ENCODE measurements around the gene MRPS12. TPM values are rescaled to one million over a fixed set of nuclear protein-coding genes. Genes with fewer than 3 reads are reported as not detected.
A peak's percentile ranks its signal among the peaks of the same experiment; 100 is the strongest.

Gene MRPS12
- total and polyA plus RNA-seq, 2 of the 4 experiments (the other 2 are of a cell fraction) = 26.7 to 75.4 TPM

DNA sequence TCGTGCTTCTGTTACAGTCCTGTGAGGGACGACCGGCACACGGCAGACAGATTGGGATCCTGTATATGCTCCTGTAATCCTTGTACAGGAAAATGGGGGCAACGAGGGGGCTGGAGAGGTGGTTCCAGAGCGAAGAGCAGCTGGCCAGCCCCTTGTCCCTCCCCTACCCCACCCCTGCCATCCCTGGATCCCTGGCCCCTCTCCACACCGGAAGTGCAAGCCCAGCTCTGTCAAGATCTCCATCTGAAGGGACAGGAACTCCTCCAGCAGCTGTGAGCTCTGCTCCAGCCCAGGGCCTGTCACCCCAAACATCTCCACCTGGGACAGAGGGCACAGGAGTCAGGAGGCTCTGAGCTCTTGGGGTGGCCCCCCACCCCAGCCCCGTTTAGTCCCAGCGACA is 13.2 kb upstream of the MRPS12 start:
- Histone ChIP-seq H2AFZ (replicated peaks; ENCODE audit: low read length, poor library complexity) (peak overlapping the region; percentile 5), H3K9ac (ENCODE audit: low read depth, low read length) (no peak overlapping the region), H3K4ac (ENCODE audit: low read depth, low read length) (no peak overlapping the region), H3K18ac (ENCODE audit: low read depth, low read length) (no peak overlapping the region), H2BK20ac (ENCODE audit: low read depth, low read length) (no peak overlapping the region), H2AK5ac (ENCODE audit: low read depth, low read length) (no peak overlapping the region), H2AK9ac (replicated peaks; ENCODE audit: low read depth, low read length, poor library complexity) (peak overlapping the region; percentile 42), H4K91ac (ENCODE audit: insufficient read depth, low read depth, low read length) (no peak overlapping the region), H3K9me3 (ENCODE audit: control insufficient read depth, insufficient read depth, low read length) (no peaks in the 10 kb centered on the region), H3K79me1 (ENCODE audit: low read depth in 1 of 2, low read length in 2 of 2) (no peaks in the 10 kb centered on the region), H3K36me3 (ENCODE audit: control insufficient read depth, insufficient read depth, low read length) (peaks cover 6% of the 10 kb centered on the region), H3K14ac (replicated peaks; ENCODE audit: low read depth, low read length) (no peak overlapping the region), H3K9me1 (ENCODE audit: insufficient read depth, low read length) (no peaks in the 10 kb centered on the region), H3K27me3 (ENCODE audit: control insufficient read depth, insufficient read depth, low read length) (no peaks in the 10 kb centered on the region; the same call in 1 of the 2 replicates), H3K27ac (ENCODE audit: insufficient read depth, low read length) (no peak overlapping the region), H4K20me1 (ENCODE audit: insufficient read depth, low read length) (no peaks in the 10 kb centered on the region; the same call in 1 of the 2 replicates), H2BK120ac (ENCODE audit: low read depth, low read length) (no peak overlapping the region), H4K8ac (ENCODE audit: low read depth in 2 of 2, low read length in 2 of 2) (no peak overlapping the region), H3K4me3 (ENCODE audit: insufficient read depth, low read depth, low read length) (no peak overlapping the region), H3K23ac (ENCODE audit: low read depth, low read length) (no peak overlapping the region), H2BK5ac (ENCODE audit: low read depth, low read length, poor library complexity, severe bottlenecking) (no peak overlapping the region), H2BK15ac (ENCODE audit: low read depth, low read length) (no peak overlapping the region), H3K56ac (ENCODE audit: extremely low read depth, insufficient read depth, low read length) (no peak overlapping the region), H3K4me1 (ENCODE audit: control insufficient read depth, insufficient read depth, low read length) (no peaks in the 10 kb centered on the region), H3K4me2 (ENCODE audit: low read depth, low read length) (no peak overlapping the region), H4K5ac (ENCODE audit: low read depth, low read length) (no peak overlapping the region)
- ChIA-PET POLR2A (ENCODE audit: unreplicated experiment) (no interaction called here), CTCF (no interaction called here)
- no CpG with 5 or more reads among the region's 9 CpGs for WGBS, 2 experiments (ENCODE audit: extremely low coverage in 2 of 2, insufficient read length in 1 of 2)
- BruUV-seq (replicated peaks) = no TSS peak
- intact Hi-C loops (cut with micrococcal nuclease) (no loop called here), dilution Hi-C loops (cut with HindIII; ENCODE audit: low sequenced_read_pairs, unreplicated experiment) (no loop called here), in situ Hi-C loops (cut with MboI; ENCODE audit: low sequenced_read_pairs) (loop anchor here (25.0 kb wide), 1 partner anchor 180 kb away; the partner anchor contains the start of gene CAPN12)
- TF ChIP-seq BHLHE40 (IDR thresholded peaks at IDR 0.05; ENCODE audit: low read depth, low read length) = no peak
- TF ChIP-seq MXI1 (IDR thresholded peaks at IDR 0.05; ENCODE audit: borderline replicate concordance, low read depth, low read length) = no peak
- TF ChIP-seq FOS (IDR thresholded peaks at IDR 0.05; ENCODE audit: low read depth, low read length) = no peak
- no peak for TF ChIP-seq POLR2A (IDR thresholded peaks at IDR 0.05; ENCODE audit: low read depth, low read length)
- no peak for TF ChIP-seq RFX5 (IDR thresholded peaks at IDR 0.05; ENCODE audit: low read depth, low read length)
- TF ChIP-seq CEBPB (IDR thresholded peaks at IDR 0.05; ENCODE audit: low read depth, low read length) = no peak
- TF ChIP-seq RCOR1 (IDR thresholded peaks at IDR 0.05; ENCODE audit: insufficient replicate concordance, low read length) = no peak
- TF ChIP-seq, protein P1, sequence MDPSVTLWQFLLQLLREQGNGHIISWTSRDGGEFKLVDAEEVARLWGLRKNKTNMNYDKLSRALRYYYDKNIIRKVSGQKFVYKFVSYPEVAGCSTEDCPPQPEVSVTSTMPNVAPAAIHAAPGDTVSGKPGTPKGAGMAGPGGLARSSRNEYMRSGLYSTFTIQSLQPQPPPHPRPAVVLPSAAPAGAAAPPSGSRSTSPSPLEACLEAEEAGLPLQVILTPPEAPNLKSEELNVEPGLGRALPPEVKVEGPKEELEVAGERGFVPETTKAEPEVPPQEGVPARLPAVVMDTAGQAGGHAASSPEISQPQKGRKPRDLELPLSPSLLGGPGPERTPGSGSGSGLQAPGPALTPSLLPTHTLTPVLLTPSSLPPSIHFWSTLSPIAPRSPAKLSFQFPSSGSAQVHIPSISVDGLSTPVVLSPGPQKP (IDR thresholded peaks at IDR 0.05; ENCODE audit: borderline replicate concordance, low read depth, low read length) = no peak
- TF ChIP-seq RAD21 (IDR thresholded peaks at IDR 0.05; ENCODE audit: low read length) = no peak
- TF ChIP-seq, protein P2, sequence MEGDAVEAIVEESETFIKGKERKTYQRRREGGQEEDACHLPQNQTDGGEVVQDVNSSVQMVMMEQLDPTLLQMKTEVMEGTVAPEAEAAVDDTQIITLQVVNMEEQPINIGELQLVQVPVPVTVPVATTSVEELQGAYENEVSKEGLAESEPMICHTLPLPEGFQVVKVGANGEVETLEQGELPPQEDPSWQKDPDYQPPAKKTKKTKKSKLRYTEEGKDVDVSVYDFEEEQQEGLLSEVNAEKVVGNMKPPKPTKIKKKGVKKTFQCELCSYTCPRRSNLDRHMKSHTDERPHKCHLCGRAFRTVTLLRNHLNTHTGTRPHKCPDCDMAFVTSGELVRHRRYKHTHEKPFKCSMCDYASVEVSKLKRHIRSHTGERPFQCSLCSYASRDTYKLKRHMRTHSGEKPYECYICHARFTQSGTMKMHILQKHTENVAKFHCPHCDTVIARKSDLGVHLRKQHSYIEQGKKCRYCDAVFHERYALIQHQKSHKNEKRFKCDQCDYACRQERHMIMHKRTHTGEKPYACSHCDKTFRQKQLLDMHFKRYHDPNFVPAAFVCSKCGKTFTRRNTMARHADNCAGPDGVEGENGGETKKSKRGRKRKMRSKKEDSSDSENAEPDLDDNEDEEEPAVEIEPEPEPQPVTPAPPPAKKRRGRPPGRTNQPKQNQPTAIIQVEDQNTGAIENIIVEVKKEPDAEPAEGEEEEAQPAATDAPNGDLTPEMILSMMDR (conservative IDR thresholded peaks at IDR 0.05; ENCODE audit: low read depth, low read length) = no peak
- TF ChIP-seq, protein P3, sequence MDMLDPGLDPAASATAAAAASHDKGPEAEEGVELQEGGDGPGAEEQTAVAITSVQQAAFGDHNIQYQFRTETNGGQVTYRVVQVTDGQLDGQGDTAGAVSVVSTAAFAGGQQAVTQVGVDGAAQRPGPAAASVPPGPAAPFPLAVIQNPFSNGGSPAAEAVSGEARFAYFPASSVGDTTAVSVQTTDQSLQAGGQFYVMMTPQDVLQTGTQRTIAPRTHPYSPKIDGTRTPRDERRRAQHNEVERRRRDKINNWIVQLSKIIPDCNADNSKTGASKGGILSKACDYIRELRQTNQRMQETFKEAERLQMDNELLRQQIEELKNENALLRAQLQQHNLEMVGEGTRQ (IDR thresholded peaks at IDR 0.05; ENCODE audit: low read depth, low read length) = no peak
- TF ChIP-seq MAZ (IDR thresholded peaks at IDR 0.05; ENCODE audit: borderline replicate concordance, low read depth, low read length) = no peak
- TF ChIP-seq MAFK (IDR thresholded peaks at IDR 0.05; ENCODE audit: low read depth, low read length) = no peak
- no peak for TF ChIP-seq NFE2L2 (IDR thresholded peaks at IDR 0.05; ENCODE audit: low read depth, low read length)
- no peak for TF ChIP-seq SMC3 (IDR thresholded peaks at IDR 0.05; ENCODE audit: low read depth, low read length)
- no peak for TF ChIP-seq CHD1 (IDR thresholded peaks at IDR 0.05; ENCODE audit: low read depth, low read length)
- DNase-seq (no peak), ATAC-seq (ENCODE audit: low read depth) (no peak)
